HG03565 (cell line): ENCODE data around the gene ZKSCAN8.

Experiments
- ATAC-seq: cut with Tn5 transposase; IDR thresholded peaks from one replicate; pipeline ENCODE4 v1.9.1; 2021; ENCODE audit warnings: mild to moderate bottlenecking, moderate library complexity; ENCODE audit not compliant: unreplicated experiment

ZKSCAN8 gene

GRCh38 chr6:28139860-28140543 lies 1.7 kb upstream of the ZKSCAN8 start:
- ATAC-seq, result no peak

GRCh38 chr6:28140616-28141015 lies 1.1 kb upstream of the ZKSCAN8 start:
- no peak for ATAC-seq

- ATAC-seq, result no peak
Observed at GRCh38 chr6:28142446-28142845, 763 bp downstream of the ZKSCAN8 start.

- ATAC-seq, result no peak
Observed at GRCh38 chr6:28145231-28145630, 3.5 kb downstream of the ZKSCAN8 start.

- no peak for ATAC-seq
Observed at GRCh38 chr6:28152531-28152930, 10.8 kb downstream of the ZKSCAN8 start.

- ATAC-seq, result no peak
Observed at GRCh38 chr6:28153546-28153945, 11.9 kb downstream of the ZKSCAN8 start.

GRCh38 chr6:28154357-28154756 lies 12.7 kb downstream of the ZKSCAN8 start:
- ATAC-seq, result no peak

- no peak for ATAC-seq
Observed at GRCh38 chr6:28158318-28158717, 16.6 kb downstream of the ZKSCAN8 start.

GRCh38 chr6:28159029-28159607 lies 17.4 kb downstream of the ZKSCAN8 start:
- no peak for ATAC-seq

GRCh38 chr6:28160233-28160632 lies 18.6 kb downstream of the ZKSCAN8 start:
- ATAC-seq, result no peak

GRCh38 chr6:28161410-28162079 lies 19.9 kb downstream of the ZKSCAN8 start:
- peak; percentile 81 for ATAC-seq

GRCh38 chr6:28165563-28165962 lies 23.9 kb downstream of the ZKSCAN8 start:
- ATAC-seq, result no peak

GRCh38 chr6:28167068-28167467 lies 25.4 kb downstream of the ZKSCAN8 start:
- no peak for ATAC-seq

- no peak for ATAC-seq
Observed at GRCh38 chr6:28167926-28168325, 26.2 kb downstream of the ZKSCAN8 start.

- ATAC-seq, result no peak
Observed at GRCh38 chr6:28171271-28171670, 29.6 kb downstream of the ZKSCAN8 start.

GRCh38 chr6:28172006-28172405 lies 30.3 kb downstream of the ZKSCAN8 start:
- ATAC-seq, result no peak

GRCh38 chr6:28176373-28176772 lies 34.7 kb downstream of the ZKSCAN8 start:
- no peak for ATAC-seq

- no peak for ATAC-seq
Observed at GRCh38 chr6:28182255-28182654, 40.6 kb downstream of the ZKSCAN8 start.

GRCh38 chr6:28188111-28188979 lies 46.7 kb downstream of the ZKSCAN8 start:
- ATAC-seq, result no peak

- ATAC-seq, result no peak
Observed at GRCh38 chr6:28200020-28200419, 58.3 kb downstream of the ZKSCAN8 start.

GRCh38 chr6:28203201-28203600 lies 61.5 kb downstream of the ZKSCAN8 start:
- ATAC-seq, result no peak
